K562 (cell line): ENCODE measurements around the gene SPECC1L.
"Not testable (repeated sequence)": the region's sequence is repeated elsewhere in the genome, so short reads cannot be mapped to it uniquely, and the experiment has no call there.

Experiments
- ADNP ChIP-seq: fragments of 200-800 bp; sonication (Bioruptor generic); IDR thresholded peaks from 2 replicates; pipeline ENCODE4 v1.6.1; 2016; ENCODE audit warnings: missing genetic modification characterization, missing compliant biosample characterization
- MAFK ChIP-seq: IDR thresholded peaks from 2 replicates; pipeline ENCODE4 v1.6.1; 2011; ENCODE audit warnings: low read length, improper control_type of control experiment
- STAG1 ChIP-seq: sonication (generic); formaldehyde crosslinking; IDR thresholded peaks from 2 replicates; pipeline ENCODE4 v1.5.0; 2020; ENCODE audit warnings: missing genetic modification reagents, borderline replicate concordance
- ZNF24 ChIP-seq: fragments of 450-650 bp; IDR thresholded peaks from 2 replicates; pipeline ENCODE4 v1.6.1; 2016
- ZNF274 ChIP-seq: IDR thresholded peaks from 2 replicates; pipeline ENCODE4 v1.6.1; 2011; ENCODE audit warnings: low read depth, mild to moderate bottlenecking, low read length, moderate library complexity, borderline replicate concordance
- TF ChIP-seq, protein P1 (sequence below): IDR thresholded peaks from 3 replicates; pipeline ENCODE4 v1.6.1; 2011; ENCODE audit warnings: borderline replicate concordance, mild to moderate bottlenecking; ENCODE audit not compliant: insufficient read length, insufficient read depth
- TF ChIP-seq, protein P2 (sequence below): fragments of 200-600 bp; sonication (generic); IDR thresholded peaks from one replicate; pipeline ENCODE4 v1.6.1; 2012; ENCODE audit warnings: mild to moderate bottlenecking, low read depth, low read length, inconsistent platforms

DNA sequence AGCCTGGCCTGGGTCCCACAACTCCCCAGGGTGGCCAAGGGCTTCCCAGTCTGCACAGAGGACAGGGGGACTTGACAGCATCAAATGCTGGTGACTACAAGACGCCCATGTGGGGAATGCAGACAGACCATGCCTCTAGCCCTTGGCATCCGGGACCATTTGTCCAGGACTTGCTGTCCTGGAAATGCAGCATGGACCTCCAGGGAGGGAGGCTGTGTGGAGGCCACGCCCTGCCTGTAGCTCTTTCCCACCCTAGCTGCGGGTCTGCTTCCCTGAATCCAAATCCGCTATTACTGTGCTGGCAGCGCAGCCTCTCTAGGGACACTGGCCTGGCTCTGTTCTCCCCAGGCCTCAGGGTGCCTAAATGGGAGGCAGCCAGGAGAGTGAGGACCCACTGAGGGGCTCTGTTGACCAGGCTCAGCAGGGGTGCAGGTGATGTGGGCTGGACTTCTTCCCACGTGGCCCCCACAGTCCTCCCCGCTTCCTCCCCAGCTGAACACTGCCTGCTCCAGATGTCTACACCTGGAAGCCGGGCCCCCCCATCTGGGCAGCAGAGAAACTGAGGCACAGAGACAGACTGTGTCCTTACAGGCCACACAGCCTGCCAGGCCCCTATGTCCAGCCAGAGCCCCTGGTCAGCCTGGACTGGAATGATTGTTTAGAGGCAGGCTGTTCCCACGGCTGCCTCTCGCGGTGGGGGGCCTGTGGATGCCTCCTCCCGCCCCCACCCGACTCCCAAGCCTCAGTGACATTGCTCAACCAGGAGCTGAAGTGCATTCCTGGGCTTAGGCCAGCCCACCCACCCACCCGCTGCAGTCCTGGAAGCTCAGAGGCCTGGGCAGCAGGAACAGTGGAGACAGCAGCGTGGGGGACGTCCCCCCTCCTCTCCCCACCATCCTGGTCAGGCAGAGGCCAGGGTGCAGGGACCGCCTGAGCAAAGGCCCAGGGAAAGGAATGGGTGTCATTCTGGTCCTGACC, 24.8 kb upstream of the SPECC1L start:
- not testable (repeated sequence) for TF ChIP-seq ADNP; ZNF24; ZNF274; STAG1 (CRISPR knock-in tag); MAFK
- TF ChIP-seq, protein P1, sequence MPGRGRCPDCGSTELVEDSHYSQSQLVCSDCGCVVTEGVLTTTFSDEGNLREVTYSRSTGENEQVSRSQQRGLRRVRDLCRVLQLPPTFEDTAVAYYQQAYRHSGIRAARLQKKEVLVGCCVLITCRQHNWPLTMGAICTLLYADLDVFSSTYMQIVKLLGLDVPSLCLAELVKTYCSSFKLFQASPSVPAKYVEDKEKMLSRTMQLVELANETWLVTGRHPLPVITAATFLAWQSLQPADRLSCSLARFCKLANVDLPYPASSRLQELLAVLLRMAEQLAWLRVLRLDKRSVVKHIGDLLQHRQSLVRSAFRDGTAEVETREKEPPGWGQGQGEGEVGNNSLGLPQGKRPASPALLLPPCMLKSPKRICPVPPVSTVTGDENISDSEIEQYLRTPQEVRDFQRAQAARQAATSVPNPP: not testable (repeated sequence)
- TF ChIP-seq, protein P2, sequence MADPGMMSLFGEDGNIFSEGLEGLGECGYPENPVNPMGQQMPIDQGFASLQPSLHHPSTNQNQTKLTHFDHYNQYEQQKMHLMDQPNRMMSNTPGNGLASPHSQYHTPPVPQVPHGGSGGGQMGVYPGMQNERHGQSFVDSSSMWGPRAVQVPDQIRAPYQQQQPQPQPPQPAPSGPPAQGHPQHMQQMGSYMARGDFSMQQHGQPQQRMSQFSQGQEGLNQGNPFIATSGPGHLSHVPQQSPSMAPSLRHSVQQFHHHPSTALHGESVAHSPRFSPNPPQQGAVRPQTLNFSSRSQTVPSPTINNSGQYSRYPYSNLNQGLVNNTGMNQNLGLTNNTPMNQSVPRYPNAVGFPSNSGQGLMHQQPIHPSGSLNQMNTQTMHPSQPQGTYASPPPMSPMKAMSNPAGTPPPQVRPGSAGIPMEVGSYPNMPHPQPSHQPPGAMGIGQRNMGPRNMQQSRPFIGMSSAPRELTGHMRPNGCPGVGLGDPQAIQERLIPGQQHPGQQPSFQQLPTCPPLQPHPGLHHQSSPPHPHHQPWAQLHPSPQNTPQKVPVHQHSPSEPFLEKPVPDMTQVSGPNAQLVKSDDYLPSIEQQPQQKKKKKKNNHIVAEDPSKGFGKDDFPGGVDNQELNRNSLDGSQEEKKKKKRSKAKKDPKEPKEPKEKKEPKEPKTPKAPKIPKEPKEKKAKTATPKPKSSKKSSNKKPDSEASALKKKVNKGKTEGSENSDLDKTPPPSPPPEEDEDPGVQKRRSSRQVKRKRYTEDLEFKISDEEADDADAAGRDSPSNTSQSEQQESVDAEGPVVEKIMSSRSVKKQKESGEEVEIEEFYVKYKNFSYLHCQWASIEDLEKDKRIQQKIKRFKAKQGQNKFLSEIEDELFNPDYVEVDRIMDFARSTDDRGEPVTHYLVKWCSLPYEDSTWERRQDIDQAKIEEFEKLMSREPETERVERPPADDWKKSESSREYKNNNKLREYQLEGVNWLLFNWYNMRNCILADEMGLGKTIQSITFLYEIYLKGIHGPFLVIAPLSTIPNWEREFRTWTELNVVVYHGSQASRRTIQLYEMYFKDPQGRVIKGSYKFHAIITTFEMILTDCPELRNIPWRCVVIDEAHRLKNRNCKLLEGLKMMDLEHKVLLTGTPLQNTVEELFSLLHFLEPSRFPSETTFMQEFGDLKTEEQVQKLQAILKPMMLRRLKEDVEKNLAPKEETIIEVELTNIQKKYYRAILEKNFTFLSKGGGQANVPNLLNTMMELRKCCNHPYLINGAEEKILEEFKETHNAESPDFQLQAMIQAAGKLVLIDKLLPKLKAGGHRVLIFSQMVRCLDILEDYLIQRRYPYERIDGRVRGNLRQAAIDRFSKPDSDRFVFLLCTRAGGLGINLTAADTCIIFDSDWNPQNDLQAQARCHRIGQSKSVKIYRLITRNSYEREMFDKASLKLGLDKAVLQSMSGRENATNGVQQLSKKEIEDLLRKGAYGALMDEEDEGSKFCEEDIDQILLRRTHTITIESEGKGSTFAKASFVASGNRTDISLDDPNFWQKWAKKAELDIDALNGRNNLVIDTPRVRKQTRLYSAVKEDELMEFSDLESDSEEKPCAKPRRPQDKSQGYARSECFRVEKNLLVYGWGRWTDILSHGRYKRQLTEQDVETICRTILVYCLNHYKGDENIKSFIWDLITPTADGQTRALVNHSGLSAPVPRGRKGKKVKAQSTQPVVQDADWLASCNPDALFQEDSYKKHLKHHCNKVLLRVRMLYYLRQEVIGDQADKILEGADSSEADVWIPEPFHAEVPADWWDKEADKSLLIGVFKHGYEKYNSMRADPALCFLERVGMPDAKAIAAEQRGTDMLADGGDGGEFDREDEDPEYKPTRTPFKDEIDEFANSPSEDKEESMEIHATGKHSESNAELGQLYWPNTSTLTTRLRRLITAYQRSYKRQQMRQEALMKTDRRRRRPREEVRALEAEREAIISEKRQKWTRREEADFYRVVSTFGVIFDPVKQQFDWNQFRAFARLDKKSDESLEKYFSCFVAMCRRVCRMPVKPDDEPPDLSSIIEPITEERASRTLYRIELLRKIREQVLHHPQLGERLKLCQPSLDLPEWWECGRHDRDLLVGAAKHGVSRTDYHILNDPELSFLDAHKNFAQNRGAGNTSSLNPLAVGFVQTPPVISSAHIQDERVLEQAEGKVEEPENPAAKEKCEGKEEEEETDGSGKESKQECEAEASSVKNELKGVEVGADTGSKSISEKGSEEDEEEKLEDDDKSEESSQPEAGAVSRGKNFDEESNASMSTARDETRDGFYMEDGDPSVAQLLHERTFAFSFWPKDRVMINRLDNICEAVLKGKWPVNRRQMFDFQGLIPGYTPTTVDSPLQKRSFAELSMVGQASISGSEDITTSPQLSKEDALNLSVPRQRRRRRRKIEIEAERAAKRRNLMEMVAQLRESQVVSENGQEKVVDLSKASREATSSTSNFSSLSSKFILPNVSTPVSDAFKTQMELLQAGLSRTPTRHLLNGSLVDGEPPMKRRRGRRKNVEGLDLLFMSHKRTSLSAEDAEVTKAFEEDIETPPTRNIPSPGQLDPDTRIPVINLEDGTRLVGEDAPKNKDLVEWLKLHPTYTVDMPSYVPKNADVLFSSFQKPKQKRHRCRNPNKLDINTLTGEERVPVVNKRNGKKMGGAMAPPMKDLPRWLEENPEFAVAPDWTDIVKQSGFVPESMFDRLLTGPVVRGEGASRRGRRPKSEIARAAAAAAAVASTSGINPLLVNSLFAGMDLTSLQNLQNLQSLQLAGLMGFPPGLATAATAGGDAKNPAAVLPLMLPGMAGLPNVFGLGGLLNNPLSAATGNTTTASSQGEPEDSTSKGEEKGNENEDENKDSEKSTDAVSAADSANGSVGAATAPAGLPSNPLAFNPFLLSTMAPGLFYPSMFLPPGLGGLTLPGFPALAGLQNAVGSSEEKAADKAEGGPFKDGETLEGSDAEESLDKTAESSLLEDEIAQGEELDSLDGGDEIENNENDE: not testable (repeated sequence)
